GM12891 (cell line): Measurements from ENCODE around the gene TMC6.

Source experiments
- POLR2A ChIP-seq: IDR thresholded peaks from 2 replicates; pipeline ENCODE4 v1.6.1; 2011; ENCODE audit warnings: low read depth, low read length, control low read depth
- POLR2AphosphoS5 ChIP-seq: IDR thresholded peaks from 2 replicates; pipeline ENCODE4 v1.6.1; 2011; ENCODE audit warnings: low read depth, low read length, control low read depth
- TAF1 ChIP-seq: IDR thresholded peaks from 2 replicates; pipeline ENCODE4 v1.6.1; 2011; ENCODE audit warnings: low read depth, low read length, control low read depth

GRCh38 chr17:78175643-78175981 lies 47.1 kb upstream of the TMC6 start:
- no peak for TF ChIP-seq POLR2A
- no peak; the same call in 1 of the 2 replicates for TF ChIP-seq POLR2AphosphoS5
- no peak for TF ChIP-seq TAF1
